ENCODE results near the gene ATP8A2.

ATP8A2 gene

GRCh38 chr13:25518441-25518840 is 146.7 kb downstream of the ATP8A2 start:
- no peak for TF ChIP-seq CTCF (IDR thresholded peaks at IDR 0.05)

GRCh38 chr13:25525884-25526283 is 154.1 kb downstream of the ATP8A2 start:
- TF ChIP-seq CTCF (IDR thresholded peaks at IDR 0.05): no peak

GRCh38 chr13:25528266-25528665 is 156.5 kb downstream of the ATP8A2 start:
- no peak for TF ChIP-seq CTCF (IDR thresholded peaks at IDR 0.05)

GRCh38 chr13:25529425-25529824 is 157.7 kb downstream of the ATP8A2 start:
- no peak for TF ChIP-seq CTCF (IDR thresholded peaks at IDR 0.05)

- no peak for TF ChIP-seq CTCF (IDR thresholded peaks at IDR 0.05)
Measured at GRCh38 chr13:25538276-25538675, 166.5 kb downstream of the ATP8A2 start.

- no peak for TF ChIP-seq CTCF (IDR thresholded peaks at IDR 0.05)
Measured at GRCh38 chr13:25541434-25542123, 169.8 kb downstream of the ATP8A2 start.

- no peak for TF ChIP-seq CTCF (IDR thresholded peaks at IDR 0.05)
Measured at GRCh38 chr13:25561812-25562211, 190.0 kb downstream of the ATP8A2 start.

GRCh38 chr13:25570185-25570584 is 198.4 kb downstream of the ATP8A2 start:
- no peak for TF ChIP-seq CTCF (IDR thresholded peaks at IDR 0.05)

All from LNCAP (cell line).